ENCODE results near the gene SLC2A3.
"Not testable (repeated sequence)": the region's sequence is repeated elsewhere in the genome, so short reads cannot be mapped to it uniquely, and the experiment has no call there.

SLC2A3 gene

GRCh38 chr12:7934091-7934888, 1.7 kb downstream of the SLC2A3 start:
- Histone ChIP-seq H3K27ac (replicated peaks) (peak overlapping the region; percentile 50), H3K4me3 (replicated peaks; ENCODE audit: insufficient read depth, low read length) (peak overlapping the region; percentile 55)
- DNase-seq (ENCODE audit: low read depth in 1 of 2, low spot score in 1 of 2), result no peak

GRCh38 chr12:7933255-7933726, 2.7 kb downstream of the SLC2A3 start:
- Histone ChIP-seq H3K4me3 (replicated peaks; ENCODE audit: insufficient read depth, low read length) (peak overlapping the region; percentile 55), H3K27me3 (ENCODE audit: insufficient read depth, poor library complexity, severe bottlenecking) (no peaks in the 10 kb centered on the region), H3K27ac (replicated peaks) (peak overlapping the region; percentile 50)
- peak; percentile 47 for TF ChIP-seq CTCF (IDR thresholded peaks at IDR 0.05; ENCODE audit: insufficient read depth, low read length)
- peak; percentile 14; the same call in 1 of the 2 replicates for TF ChIP-seq SPI1 (IDR thresholded peaks at IDR 0.05; ENCODE audit: borderline replicate concordance, low read depth)
- peak; percentile 25; the same call in 1 of the 2 replicates for TF ChIP-seq GABPA (IDR thresholded peaks at IDR 0.05; ENCODE audit: low read depth)
- no peak for TF ChIP-seq POLR2AphosphoS5 (IDR thresholded peaks at IDR 0.05; ENCODE audit: low read depth)
- peak; percentile 81 to 91 for DNase-seq (ENCODE audit: low read depth in 1 of 2, low spot score in 1 of 2)

More at GRCh38 chr12:7934091-7934888, 1.7 kb downstream of the SLC2A3 start:
- no peaks in the 10 kb centered on the region for H3K27me3 ChIP-seq (ENCODE audit: insufficient read depth, poor library complexity, severe bottlenecking)
- TF ChIP-seq REST (IDR thresholded peaks at IDR 0.05; ENCODE audit: insufficient replicate concordance, low read depth) (no peak), SPI1 (IDR thresholded peaks at IDR 0.05; ENCODE audit: borderline replicate concordance, low read depth) (no peak), CTCF (IDR thresholded peaks at IDR 0.05; ENCODE audit: insufficient read depth, low read length) (no peak), POLR2AphosphoS5 (IDR thresholded peaks at IDR 0.05; ENCODE audit: low read depth) (no peak), GABPA (IDR thresholded peaks at IDR 0.05; ENCODE audit: low read depth) (no peak)

GRCh38 chr12:7932599-7933240, 3.3 kb downstream of the SLC2A3 start:
- DNase-seq (ENCODE audit: low read depth in 1 of 2, low spot score in 1 of 2); H3K27me3 ChIP-seq (ENCODE audit: insufficient read depth, poor library complexity, severe bottlenecking); H3K27ac ChIP-seq (replicated peaks); H3K4me3 ChIP-seq (replicated peaks; ENCODE audit: insufficient read depth, low read length): not testable (repeated sequence)
- TF ChIP-seq REST (IDR thresholded peaks at IDR 0.05; ENCODE audit: insufficient replicate concordance, low read depth), result peak; percentile 68

- Histone ChIP-seq H3K4me3 (replicated peaks; ENCODE audit: insufficient read depth, low read length) (no peak overlapping the region), H3K27me3 (ENCODE audit: insufficient read depth, poor library complexity, severe bottlenecking) (no peaks in the 10 kb centered on the region), H3K27ac (replicated peaks) (no peak overlapping the region)
- no peak for TF ChIP-seq GABPA (IDR thresholded peaks at IDR 0.05; ENCODE audit: low read depth)
- TF ChIP-seq SPI1 (IDR thresholded peaks at IDR 0.05; ENCODE audit: borderline replicate concordance, low read depth), result no peak
- TF ChIP-seq REST (IDR thresholded peaks at IDR 0.05; ENCODE audit: insufficient replicate concordance, low read depth), result no peak
- no peak for DNase-seq (ENCODE audit: low read depth in 1 of 2, low spot score in 1 of 2)
These were observed 6.7 kb downstream of the SLC2A3 start for GRCh38 chr12:7929083-7929792.

Data from HL-60 (cell line).